Measurements from ENCODE around the gene TFF3.

The TFF3 gene

DNA sequence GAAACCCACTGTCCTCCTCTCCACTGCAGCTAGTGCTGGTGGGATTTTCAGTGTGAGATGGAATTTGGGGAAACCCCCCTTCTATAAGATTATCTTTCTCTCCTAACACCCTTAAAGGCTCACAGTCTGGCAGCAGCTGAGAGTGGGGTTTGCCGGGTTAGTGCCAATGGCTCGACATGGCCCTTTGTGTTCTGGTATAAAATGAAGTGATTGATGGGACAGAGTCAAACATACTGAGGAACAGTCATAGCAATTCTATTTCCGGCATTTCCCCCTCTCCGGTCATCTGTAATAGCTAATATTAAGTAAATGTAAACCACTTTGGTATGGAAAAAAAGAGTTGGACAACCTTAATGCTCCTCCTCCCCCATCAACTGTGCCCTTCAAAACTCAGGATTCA lies 37.6 kb downstream of the TFF3 start:
- TF ChIP-seq, protein P1, sequence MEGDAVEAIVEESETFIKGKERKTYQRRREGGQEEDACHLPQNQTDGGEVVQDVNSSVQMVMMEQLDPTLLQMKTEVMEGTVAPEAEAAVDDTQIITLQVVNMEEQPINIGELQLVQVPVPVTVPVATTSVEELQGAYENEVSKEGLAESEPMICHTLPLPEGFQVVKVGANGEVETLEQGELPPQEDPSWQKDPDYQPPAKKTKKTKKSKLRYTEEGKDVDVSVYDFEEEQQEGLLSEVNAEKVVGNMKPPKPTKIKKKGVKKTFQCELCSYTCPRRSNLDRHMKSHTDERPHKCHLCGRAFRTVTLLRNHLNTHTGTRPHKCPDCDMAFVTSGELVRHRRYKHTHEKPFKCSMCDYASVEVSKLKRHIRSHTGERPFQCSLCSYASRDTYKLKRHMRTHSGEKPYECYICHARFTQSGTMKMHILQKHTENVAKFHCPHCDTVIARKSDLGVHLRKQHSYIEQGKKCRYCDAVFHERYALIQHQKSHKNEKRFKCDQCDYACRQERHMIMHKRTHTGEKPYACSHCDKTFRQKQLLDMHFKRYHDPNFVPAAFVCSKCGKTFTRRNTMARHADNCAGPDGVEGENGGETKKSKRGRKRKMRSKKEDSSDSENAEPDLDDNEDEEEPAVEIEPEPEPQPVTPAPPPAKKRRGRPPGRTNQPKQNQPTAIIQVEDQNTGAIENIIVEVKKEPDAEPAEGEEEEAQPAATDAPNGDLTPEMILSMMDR (IDR thresholded peaks at IDR 0.05; ENCODE audit: low read length, missing control alignments) = no peak
- DNase-seq (ENCODE audit: low read depth) = no peak
- H3K4me3 ChIP-seq (replicated peaks; ENCODE audit: low read depth, low read length) = no peak overlapping the region

- no peak overlapping the region for H3K4me3 ChIP-seq (replicated peaks; ENCODE audit: low read depth, low read length)
- TF ChIP-seq, protein P1 (IDR thresholded peaks at IDR 0.05; ENCODE audit: low read length, missing control alignments) = peak; percentile 19
- no peak for DNase-seq (ENCODE audit: low read depth)
Observed at GRCh38 chr21:42276526-42277154, 38.6 kb downstream of the TFF3 start.

DNA sequence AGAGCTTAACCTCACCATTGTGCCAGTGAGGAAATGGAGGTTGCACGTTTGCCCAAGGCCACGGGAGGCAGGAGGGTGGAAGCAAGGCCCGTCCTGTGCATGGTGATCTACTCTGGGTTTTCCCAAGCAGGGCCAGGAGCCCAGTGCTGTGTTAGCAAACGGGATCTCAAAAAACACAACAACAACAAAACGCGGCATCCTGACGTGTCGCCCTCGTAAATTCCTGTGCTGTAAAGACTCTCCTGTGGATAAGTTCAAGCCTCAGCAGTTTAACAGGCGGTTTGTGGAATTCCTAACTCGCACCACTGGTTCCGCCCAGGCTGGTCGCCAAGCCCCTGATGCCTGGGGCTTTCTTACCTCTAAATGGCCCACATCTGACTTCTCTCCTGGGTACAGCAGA lies 39.1 kb downstream of the TFF3 start:
- TF ChIP-seq, protein P1 (IDR thresholded peaks at IDR 0.05; ENCODE audit: low read length, missing control alignments) = no peak
- DNase-seq (ENCODE audit: low read depth) = no peak
- H3K4me3 ChIP-seq (replicated peaks; ENCODE audit: low read depth, low read length) = no peak overlapping the region

GRCh38 chr21:42272984-42273600 lies 42.1 kb downstream of the TFF3 start:
- TF ChIP-seq, protein P1 (IDR thresholded peaks at IDR 0.05; ENCODE audit: low read length, missing control alignments) = no peak
- DNase-seq (ENCODE audit: low read depth) = no peak
- H3K4me3 ChIP-seq (replicated peaks; ENCODE audit: low read depth, low read length) = no peak overlapping the region

DNA sequence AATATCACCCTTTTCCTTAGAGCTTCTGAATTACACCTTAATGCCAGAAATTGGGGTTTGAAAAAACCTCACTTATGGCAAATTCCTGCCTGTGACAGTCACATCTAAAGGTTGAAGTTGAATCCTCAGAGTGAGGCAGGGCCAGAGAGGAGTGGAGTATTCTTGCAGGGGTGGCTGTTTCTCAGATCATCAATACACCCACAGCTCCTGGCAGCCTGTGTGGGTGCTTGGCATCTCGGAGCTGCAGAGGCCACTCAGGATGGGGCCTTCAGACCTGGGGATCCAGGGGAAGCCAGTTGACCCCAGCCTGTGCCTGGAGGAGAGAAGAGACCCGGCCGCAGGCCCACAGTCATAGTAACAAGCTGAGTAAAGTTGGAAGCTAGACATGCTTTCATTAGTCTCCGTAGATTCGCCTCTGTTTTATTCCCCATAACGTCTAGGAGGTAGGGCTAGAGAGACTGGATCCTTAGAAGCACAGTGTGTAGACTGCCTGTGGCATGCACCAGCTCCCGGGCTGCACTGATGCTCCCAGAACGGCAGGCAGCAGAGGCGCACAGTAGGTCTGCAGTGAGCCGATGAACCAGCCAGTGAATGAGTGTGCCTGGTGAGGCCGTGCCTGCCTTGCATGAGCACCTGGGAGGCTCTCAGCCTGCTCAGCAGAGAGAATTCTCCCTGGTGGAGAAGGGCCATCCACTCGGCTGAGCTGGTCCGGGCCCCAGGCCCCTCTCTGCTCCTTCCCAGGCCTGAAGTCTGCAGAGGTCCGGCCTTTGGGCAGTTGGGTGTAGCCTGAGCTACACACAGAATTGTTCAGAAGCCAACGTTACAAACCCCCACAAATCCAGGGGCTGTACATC lies 42.9 kb downstream of the TFF3 start:
- H3K4me3 ChIP-seq (replicated peaks; ENCODE audit: low read depth, low read length) = no peak overlapping the region
- DNase-seq (ENCODE audit: low read depth) = no peak
- TF ChIP-seq, protein P1 (IDR thresholded peaks at IDR 0.05; ENCODE audit: low read length, missing control alignments) = no peak

DNA sequence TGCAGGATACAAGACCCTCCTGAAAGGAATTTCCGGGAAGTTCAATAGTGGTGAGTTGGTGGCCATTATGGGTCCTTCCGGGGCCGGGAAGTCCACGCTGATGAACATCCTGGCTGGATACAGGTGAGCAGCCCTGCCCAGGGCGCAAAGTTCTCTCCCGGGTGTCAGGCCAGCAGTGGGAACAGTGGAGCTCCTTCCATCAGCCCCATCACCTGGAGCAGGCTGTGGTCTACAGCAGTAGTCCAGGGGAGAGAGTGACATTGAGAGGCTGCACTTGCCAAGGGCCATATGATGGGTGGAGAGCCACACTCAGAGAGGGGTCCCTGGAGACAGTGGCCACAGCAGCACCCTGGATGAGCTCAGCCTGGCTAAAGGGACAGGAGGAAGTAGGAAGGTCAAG lies 44.1 kb downstream of the TFF3 start:
- TF ChIP-seq, protein P1 (IDR thresholded peaks at IDR 0.05; ENCODE audit: low read length, missing control alignments) = no peak
- no peak for DNase-seq (ENCODE audit: low read depth)
- H3K4me3 ChIP-seq (replicated peaks; ENCODE audit: low read depth, low read length) = no peak overlapping the region
